Embryonic facial prominence (tissue), 1 donor: ENCODE results near the gene ITGA1.
A peak's percentile ranks its signal among the peaks of the same experiment; 100 is the strongest.

ENCODE experiments used
- DNase-seq: peaks from one replicate; pipeline ENCODE4 v3.0.0-alpha.2; 2016; ENCODE audit errors: extremely low spot score

ITGA1 gene

DNA sequence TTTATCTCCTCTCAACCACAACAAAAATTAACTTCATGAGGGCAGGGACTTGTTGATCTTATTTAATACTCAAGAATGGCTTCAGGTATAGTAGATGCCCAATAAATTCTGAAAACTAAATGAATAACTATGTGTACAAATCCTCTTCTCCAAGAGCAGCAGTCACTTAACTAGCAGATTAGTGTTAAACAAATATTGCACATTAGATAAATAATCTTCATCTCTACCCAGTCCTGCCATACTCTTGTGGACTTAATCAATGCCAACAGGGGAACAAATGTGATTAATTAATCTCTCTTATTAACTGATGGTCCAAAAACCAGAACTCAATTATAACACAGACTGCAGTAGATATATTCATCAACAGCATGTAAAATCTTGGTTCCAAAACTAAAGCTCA lies 15.0 kb upstream of the ITGA1 start:
- no peak for DNase-seq

DNA sequence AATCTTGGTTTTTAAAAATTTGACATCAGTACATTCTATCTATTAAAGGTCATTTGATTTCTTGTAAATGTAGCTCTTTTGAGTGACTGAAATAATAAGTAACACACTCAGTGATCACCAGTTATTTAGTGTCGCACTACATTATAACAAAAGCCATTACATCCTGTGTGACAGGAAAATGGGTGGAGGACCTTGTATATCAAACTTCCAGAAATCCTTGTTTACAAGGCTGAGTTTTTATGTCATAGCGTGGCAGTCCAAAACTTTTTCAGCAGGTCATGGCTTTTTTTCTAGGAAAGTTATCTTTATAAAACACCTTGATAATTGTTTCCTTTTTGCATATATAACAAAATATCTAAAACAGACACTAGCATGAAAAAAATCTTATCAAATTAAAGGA lies 14.4 kb upstream of the ITGA1 start:
- no peak for DNase-seq

DNA sequence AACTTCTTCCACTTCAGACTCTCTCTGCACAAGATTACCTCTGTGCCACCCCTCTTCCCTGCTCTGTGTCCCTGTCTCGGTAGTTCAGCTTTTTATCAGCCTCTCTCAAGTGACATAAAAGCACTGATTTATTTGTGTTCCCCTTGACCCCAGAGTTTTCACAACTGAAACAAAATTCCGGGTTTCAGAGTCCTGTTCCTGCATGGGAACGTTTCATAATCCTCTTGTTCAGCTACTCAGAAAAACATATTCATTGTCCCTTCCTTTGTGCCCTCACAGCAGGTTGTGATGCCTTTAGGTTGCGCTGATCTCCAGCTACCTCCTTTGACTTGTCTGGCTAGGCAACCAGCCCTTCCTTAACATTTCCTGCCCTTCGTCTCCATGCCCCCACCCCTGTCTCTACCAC lies 13.7 kb upstream of the ITGA1 start:
- DNase-seq = no peak

DNA sequence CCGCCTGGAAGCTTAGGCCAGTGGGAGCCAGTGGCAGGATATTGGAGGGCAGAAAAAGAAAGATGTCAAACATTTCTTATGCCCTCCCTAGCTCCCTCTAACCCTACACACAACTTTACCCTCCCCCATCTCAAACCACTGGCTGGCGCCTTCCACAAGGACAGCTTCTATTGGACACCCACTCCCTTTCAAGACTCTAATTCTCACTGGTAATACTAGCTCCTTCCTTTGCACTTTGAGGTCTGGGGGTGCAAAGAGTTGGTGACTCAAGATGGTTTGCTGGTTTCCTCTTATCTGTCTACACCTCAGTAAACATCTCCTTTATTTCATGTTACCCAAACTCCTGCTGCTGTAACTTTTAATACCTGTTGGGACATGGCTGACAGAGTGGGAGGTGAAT lies 11.6 kb upstream of the ITGA1 start:
- DNase-seq = no peak

DNA sequence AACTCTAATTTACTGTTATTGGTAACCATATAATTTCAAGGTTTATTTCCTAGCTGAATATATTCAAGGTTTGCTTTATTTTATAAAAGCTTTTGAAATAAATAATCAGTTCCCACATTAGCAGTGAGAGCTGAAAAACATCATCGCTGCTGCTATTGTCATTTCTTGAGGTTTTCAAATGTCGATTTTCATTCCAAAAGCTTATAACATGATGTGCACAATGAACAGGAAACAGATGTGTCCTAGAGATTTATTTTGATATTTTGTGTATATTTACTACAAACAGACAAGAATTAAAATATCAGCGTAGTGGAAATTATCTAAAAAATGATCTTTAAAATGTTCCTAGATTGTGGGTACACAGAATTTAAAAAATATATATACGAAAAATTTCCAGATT lies 10.5 kb upstream of the ITGA1 start:
- no peak for DNase-seq

- DNase-seq = no peak
Measured at GRCh38 chr5:52778781-52779180, 8.9 kb upstream of the ITGA1 start.

GRCh38 chr5:52779213-52779612 lies 8.5 kb upstream of the ITGA1 start:
- no peak for DNase-seq

DNA sequence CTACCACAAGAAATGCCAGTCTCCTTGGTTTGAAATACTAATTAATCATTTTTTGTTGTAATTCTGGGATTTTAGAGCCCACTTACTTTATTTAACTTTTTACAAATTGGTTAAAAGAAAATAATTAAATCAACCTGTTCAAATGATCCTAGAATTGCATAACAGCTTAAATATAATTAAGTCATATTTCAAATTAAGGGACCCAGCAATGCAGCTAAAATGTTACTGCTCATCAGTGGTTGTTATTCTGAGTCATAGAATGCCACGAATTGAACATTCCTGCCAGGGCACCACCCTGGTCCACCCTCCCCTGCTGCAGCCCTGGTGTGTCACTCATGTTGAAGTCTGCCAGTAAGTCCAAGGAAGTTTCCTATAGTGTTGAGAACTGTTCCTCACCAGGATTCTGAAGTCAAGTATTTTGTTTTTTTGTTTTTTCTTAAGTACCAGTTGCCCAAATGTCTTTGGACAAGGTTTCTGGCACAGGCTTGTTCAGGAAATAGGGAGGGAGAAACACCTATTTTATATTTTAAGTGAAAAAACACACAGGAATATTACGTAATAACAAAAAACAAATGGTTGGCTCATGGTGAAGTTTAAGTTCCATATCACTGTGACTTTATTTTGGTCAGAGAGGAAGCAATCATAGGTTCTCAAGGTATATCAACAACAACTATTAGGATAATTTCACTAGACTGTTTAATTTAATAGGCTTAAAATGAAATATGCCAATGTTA lies 4.3 kb upstream of the ITGA1 start:
- no peak for DNase-seq

DNA sequence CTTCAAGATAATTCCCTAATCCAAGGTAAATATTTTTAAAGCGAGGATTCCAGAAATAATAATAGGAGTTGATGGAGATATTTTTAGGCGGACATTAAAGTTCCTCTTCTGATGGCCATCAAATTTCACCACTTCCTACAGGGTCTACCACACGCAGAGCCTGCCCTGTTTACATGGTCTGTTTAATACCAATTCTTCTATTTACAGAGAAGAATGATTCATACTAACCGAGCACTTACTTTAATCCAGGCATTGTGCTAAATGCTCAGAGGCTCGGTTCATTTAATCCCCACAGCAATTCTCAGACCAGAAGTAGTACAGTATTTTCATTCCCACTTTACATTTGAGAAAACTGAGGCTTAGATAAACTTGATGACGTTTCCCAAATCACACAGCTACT lies 3.0 kb upstream of the ITGA1 start:
- no peak for DNase-seq

DNA sequence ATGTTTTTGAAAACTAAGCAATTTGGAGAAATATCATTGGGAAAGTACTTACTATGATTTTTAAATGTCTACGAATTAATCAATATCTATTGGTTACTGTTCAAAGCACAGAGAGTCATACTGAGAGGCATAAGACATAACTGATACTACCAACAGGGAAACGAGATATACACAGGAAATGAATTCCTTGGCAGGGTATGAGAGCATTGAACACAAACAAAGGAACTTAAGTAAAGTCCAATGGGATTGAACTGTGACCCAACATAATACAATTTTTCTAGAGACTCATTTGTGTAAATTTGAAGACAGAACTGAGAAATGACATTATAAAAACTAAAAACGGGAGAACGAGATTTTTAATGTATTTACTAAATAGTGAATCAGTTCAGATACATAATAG lies 1.3 kb upstream of the ITGA1 start:
- DNase-seq = no peak

- DNase-seq = no peak
Measured at GRCh38 chr5:52786949-52787599, 642 bp upstream of the ITGA1 start.

DNA sequence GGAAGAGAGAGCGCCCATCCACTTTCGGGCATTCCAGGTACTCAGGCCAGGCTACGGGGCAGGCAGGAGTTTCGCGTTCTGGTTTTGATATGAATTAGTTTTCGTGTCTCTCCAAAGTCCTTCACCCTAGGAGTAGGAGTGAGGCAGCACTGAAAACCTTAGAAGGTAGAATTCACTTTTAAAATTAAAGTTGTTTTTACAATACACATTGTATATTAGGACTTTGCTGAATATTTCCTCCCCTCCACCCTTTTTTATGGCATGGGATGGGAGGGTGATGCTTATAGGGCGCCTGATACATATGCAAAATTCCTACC lies 747 bp downstream of the ITGA1 start:
- DNase-seq = no peak

DNA sequence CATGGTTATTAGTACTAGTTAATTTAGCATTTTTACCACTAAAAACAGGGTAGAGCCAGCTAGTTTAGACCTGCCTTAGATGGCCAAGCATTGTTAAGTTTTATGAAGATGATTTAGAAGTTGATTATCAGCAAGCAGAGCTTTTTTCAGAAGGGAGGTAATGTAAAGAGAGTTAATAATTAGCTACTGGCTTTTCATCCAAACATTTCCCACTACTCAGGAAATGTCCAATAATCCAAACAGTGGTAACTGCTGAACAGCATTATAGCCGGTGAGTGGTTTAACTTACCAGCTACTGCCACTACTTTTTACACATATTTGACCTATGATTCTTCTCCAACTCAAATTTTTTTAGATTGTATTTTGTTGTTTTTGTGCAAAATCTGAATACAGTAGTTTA lies 1.7 kb downstream of the ITGA1 start:
- no peak for DNase-seq

GRCh38 chr5:52789851-52790250 lies 2.1 kb downstream of the ITGA1 start:
- DNase-seq = no peak

- no peak for DNase-seq
Measured at GRCh38 chr5:52791366-52791765, 3.6 kb downstream of the ITGA1 start.

- DNase-seq = no peak
Measured at GRCh38 chr5:52794519-52794918, 6.8 kb downstream of the ITGA1 start.

- DNase-seq = no peak
Measured at GRCh38 chr5:52796031-52796430, 8.3 kb downstream of the ITGA1 start.

DNA sequence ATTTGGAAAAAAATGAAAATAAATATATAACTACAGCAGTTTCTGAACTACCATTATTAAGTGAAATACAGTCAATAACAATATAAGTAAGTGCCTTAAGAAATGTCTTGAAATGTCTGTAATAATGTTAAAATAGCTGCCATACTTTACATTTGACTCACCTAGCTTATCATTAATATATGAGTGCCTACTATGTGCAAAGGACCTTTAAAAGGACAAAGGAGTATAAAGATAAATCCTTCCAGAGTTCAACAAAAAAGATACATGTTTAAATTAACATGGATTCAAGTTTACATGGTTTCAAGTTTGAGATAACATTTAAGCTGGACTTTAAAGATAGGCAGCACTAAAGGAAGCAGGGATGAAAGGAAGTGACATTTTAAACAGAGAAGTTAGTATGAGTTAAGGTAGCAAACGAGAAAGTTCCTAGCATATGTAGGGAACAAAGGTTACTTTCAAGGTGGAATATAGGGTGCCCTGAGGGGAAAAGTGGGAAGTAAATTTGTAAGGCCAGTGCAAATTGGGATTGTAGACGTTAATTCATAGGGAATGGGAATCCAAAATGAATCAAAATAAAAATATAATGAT lies 8.9 kb downstream of the ITGA1 start:
- DNase-seq = no peak

- no peak for DNase-seq
Measured at GRCh38 chr5:52798938-52799337, 11.2 kb downstream of the ITGA1 start.

DNA sequence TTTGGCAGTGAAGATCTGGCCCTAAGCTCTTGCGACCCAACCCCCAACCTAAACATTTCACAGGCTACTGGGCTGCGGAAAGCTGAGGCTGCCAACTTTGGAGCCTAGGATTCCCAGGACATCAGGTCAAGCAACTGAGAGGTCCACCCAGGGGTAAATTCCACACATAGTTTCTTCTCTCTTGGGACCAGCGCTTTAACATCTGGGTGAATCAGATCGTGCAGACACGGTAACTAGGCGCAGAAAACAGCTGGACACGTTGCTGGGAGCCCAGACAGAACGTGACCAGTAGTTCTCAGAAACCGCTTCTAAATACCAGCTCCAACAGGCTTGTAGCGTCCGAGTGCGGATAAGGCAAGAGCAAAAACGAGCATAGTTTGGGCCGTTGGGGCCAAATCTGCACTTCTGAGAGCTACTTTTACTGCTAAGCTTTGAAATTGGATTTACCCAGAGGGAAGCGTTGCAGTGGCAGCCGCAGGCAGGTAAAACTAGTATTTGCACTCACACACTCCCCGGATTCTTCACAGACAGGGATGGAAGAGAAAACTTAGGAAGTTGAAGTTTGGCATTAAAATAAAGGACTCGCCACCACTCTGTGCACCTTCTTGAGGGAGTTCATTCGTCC lies 11.8 kb downstream of the ITGA1 start:
- no peak for DNase-seq

GRCh38 chr5:52799983-52800393 lies 12.3 kb downstream of the ITGA1 start:
- peak; percentile 84 for DNase-seq

DNA sequence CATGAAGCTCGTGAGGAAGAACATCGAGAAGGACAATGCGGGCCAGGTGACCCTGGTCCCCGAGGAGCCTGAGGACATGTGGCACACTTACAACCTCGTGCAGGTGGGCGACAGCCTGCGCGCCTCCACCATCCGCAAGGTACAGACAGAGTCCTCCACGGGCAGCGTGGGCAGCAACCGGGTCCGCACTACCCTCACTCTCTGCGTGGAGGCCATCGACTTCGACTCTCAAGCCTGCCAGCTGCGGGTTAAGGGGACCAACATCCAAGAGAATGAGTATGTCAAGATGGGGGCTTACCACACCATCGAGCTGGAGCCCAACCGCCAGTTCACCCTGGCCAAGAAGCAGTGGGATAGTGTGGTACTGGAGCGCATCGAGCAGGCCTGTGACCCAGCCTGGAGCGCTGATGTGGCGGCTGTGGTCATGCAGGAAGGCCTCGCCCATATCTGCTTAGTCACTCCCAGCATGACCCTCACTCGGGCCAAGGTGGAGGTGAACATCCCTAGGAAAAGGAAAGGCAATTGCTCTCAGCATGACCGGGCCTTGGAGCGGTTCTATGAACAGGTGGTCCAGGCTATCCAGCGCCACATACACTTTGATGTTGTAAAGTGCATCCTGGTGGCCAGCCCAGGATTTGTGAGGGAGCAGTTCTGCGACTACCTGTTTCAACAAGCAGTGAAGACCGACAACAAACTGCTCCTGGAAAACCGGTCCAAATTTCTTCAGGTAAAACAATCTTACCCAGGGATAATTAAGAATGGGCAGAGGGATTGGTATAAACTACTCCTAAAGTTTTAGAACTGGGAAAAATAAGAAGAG lies 12.9 kb downstream of the ITGA1 start:
- DNase-seq = no peak
